PC-9 (cell line): Measurements from ENCODE around the gene B4GALT7. TPM values are rescaled to one million over a fixed set of nuclear protein-coding genes. Genes with fewer than 3 reads are reported as not detected.

Experiments used
- BruUV-seq: library from RNA; stranded (reverse); fragments of 400-500 nt; replicated peaks from 2 replicates; lab custom pipeline; 2021; lab: Mats Ljungman, UMichigan
- CTCF ChIA-PET: fragments of 300-600 bp; sonication (Branson Sonifier 250); formaldehyde crosslinking; loops from one replicate; lab custom pipeline; 2022; ENCODE audit warnings: antibody characterized with exemption; lab: Charles Lee
- POLR2A ChIA-PET: fragments of 300-600 bp; sonication (Branson Sonifier 250); formaldehyde crosslinking; loops from one replicate; lab custom pipeline; 2022; ENCODE audit warnings: antibody characterized with exemption; ENCODE audit not compliant: unreplicated experiment; lab: Charles Lee
- DNase-seq, 2 experiments: peaks; one replicate each; pipeline versions ENCODE4 v3.0.0 to v3.0.0-alpha.2; 2015 to 2022; ENCODE audit warnings: mixed read lengths in 1 of 2
- H2AFZ ChIP-seq: fragments of 200-600 bp; sonication (generic); 2 replicates; pipeline ENCODE4 v1.8.1; 2017; ENCODE audit warnings: antibody characterized with exemption
- H3F3A ChIP-seq: fragments of 200-600 bp; sonication (generic); 2 replicates; pipeline ENCODE4 v1.8.1; 2017; ENCODE audit warnings: antibody characterized with exemption, mild to moderate bottlenecking, low read depth; ENCODE audit not compliant: insufficient read depth
- H3K27ac ChIP-seq: fragments of 200-600 bp; sonication (generic); 2 replicates; pipeline ENCODE4 v1.6.1; 2016; ENCODE audit warnings: mixed run types
- H3K27me3 ChIP-seq: fragments of 200-600 bp; sonication (generic); 2 replicates; pipeline ENCODE4 v1.6.1; 2016; ENCODE audit warnings: low read depth, mixed run types; ENCODE audit not compliant: insufficient read depth
- H3K36me3 ChIP-seq: fragments of 200-600 bp; sonication (generic); 2 replicates; pipeline ENCODE4 v1.6.1; 2016; ENCODE audit warnings: low read depth, mixed run types
- H3K4me1 ChIP-seq: fragments of 200-600 bp; sonication (generic); replicated peaks from 2 replicates; pipeline ENCODE4 v1.6.1; 2016; ENCODE audit warnings: mixed run types; ENCODE audit not compliant: insufficient read depth
- H3K4me2 ChIP-seq: fragments of 200-600 bp; sonication (generic); 2 replicates; pipeline ENCODE4 v1.6.1; 2017; ENCODE audit warnings: mixed run types
- H3K4me3 ChIP-seq: fragments of 200-600 bp; sonication (generic); 2 replicates; pipeline ENCODE4 v1.6.1; 2016; ENCODE audit warnings: mixed run types
- H3K79me2 ChIP-seq: fragments of 200-600 bp; sonication (generic); 2 replicates; pipeline ENCODE4 v1.6.1; 2017; ENCODE audit warnings: low read depth, mixed run types
- H3K9me2 ChIP-seq: fragments of 200-600 bp; sonication (generic); 2 replicates; pipeline ENCODE4 v1.8.1; 2017; ENCODE audit warnings: mild to moderate bottlenecking; ENCODE audit not compliant: insufficient read depth
- H3K9me3 ChIP-seq: fragments of 200-600 bp; sonication (generic); 2 replicates; pipeline ENCODE4 v1.8.1; 2016; ENCODE audit warnings: low read depth; ENCODE audit not compliant: insufficient read depth
- H4K20me1 ChIP-seq: fragments of 200-600 bp; sonication (generic); 2 replicates; pipeline ENCODE4 v1.8.1; 2017; ENCODE audit not compliant: insufficient read depth
- EZH2 ChIP-seq: fragments of 200-600 bp; sonication (generic); IDR thresholded peaks from 2 replicates; pipeline ENCODE4 v1.8.0; 2017; ENCODE audit warnings: antibody characterized with exemption, low read depth
- intact Hi-C: fragments of 100-400 bp; cut with micrococcal nuclease; formaldehyde crosslinking; loops from one replicate; pipeline ENCODE4 v1.10.0; 2022; ENCODE audit not compliant: unreplicated experiment
- total RNA-seq: library from RNA; stranded (reverse); gene quantifications from 2 replicates; pipeline ENCODE4 v1.2.3, GENCODE V29; 2021
- TF ChIP-seq, protein P1 (sequence below): fragments of 200-600 bp; sonication (generic); conservative IDR thresholded peaks from 2 replicates; pipeline ENCODE4 v1.6.1; 2017; ENCODE audit warnings: mixed run types, antibody characterized with exemption, mild to moderate bottlenecking, moderate library complexity

Gene B4GALT7
- total RNA-seq, 1 experiment from 2014 or later = 27.9 TPM

DNA sequence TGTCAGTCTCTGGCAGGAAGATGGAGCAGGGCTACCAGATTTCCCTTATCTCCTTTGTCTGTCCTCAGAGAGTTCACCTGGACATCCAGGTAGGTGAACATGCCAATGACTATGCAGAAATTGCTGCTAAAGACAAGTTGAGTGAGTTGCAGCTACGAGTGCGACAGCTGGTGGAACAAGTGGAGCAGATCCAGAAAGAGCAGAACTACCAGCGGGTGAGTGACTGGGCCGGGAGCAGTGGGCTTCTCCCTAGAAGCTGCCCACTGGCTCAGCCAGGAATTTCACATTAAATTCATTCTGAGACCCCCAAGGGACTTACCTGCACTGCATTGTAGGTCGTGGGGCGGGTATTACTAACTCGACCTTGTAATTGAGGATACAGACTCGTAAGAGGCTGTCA lies 5.9 kb upstream of the B4GALT7 start:
- H3K4me2 ChIP-seq = no peak overlapping the region
- H2AFZ ChIP-seq = no peak overlapping the region
- no peaks in the 10 kb centered on the region for H4K20me1 ChIP-seq
- POLR2A ChIA-PET = no interaction called here
- peaks cover 13% of the 10 kb centered on the region; the same call in 1 of the 2 replicates for H3K4me1 ChIP-seq
- intact Hi-C loops = loop anchor here (5.0 kb wide), 1 partner anchor 42 kb away; the partner anchor contains the start of gene FAM193B
- H3K79me2 ChIP-seq = peaks cover 22% of the 10 kb centered on the region
- H3F3A ChIP-seq = peaks cover 14% of the 10 kb centered on the region; the same call in 1 of the 2 replicates
- H3K9me2 ChIP-seq = no peaks in the 10 kb centered on the region
- CTCF ChIA-PET = no interaction called here
- no peak overlapping the region for H3K4me3 ChIP-seq
- DNase-seq = no peak
- peaks cover 5% of the 10 kb centered on the region; the same call in 1 of the 2 replicates for H3K36me3 ChIP-seq
- H3K9me3 ChIP-seq = no peaks in the 10 kb centered on the region
- BruUV-seq = no TSS peak
- peaks cover 17% of the 10 kb centered on the region for H3K27me3 ChIP-seq
- H3K27ac ChIP-seq = no peak overlapping the region
- TF ChIP-seq, protein P1, sequence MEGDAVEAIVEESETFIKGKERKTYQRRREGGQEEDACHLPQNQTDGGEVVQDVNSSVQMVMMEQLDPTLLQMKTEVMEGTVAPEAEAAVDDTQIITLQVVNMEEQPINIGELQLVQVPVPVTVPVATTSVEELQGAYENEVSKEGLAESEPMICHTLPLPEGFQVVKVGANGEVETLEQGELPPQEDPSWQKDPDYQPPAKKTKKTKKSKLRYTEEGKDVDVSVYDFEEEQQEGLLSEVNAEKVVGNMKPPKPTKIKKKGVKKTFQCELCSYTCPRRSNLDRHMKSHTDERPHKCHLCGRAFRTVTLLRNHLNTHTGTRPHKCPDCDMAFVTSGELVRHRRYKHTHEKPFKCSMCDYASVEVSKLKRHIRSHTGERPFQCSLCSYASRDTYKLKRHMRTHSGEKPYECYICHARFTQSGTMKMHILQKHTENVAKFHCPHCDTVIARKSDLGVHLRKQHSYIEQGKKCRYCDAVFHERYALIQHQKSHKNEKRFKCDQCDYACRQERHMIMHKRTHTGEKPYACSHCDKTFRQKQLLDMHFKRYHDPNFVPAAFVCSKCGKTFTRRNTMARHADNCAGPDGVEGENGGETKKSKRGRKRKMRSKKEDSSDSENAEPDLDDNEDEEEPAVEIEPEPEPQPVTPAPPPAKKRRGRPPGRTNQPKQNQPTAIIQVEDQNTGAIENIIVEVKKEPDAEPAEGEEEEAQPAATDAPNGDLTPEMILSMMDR = no peak
- no peak for TF ChIP-seq EZH2

DNA sequence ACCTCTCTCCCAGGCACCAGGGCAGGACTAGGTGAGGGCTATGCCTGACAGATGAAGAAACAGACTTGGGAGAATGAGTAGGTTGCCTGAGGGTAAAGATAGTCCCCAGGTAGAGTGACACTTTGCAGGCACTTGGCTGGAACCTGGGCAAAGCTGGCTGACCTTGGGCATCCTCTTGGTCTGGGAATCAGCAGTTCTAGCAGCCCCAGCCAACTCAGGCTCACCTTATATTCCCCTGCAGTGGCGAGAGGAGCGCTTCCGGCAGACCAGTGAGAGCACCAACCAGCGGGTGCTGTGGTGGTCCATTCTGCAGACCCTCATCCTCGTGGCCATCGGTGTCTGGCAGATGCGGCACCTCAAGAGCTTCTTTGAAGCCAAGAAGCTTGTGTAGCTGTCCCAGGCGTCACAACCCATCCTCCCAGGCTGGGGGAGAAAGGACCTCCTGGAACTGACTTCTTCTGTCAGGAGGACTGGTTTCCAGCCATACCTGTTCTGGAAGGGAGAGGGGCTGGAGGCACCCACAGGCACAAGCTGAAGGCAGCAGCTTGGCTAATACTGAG lies 4.8 kb upstream of the B4GALT7 start:
- no peak for DNase-seq
- Histone ChIP-seq H3K27ac (no peak overlapping the region), H3K9me2 (no peaks in the 10 kb centered on the region), H3F3A (peaks cover 14% of the 10 kb centered on the region; the same call in 1 of the 2 replicates), H3K36me3 (peaks cover 5% of the 10 kb centered on the region; the same call in 1 of the 2 replicates), H2AFZ (no peak overlapping the region), H3K9me3 (no peaks in the 10 kb centered on the region), H3K79me2 (peaks cover 22% of the 10 kb centered on the region), H4K20me1 (no peaks in the 10 kb centered on the region), H3K27me3 (peaks cover 6% of the 10 kb centered on the region), H3K4me2 (no peak overlapping the region), H3K4me1 (peaks cover 13% of the 10 kb centered on the region; the same call in 1 of the 2 replicates), H3K4me3 (no peak overlapping the region)
- BruUV-seq = no TSS peak
- TF ChIP-seq, protein P1 = no peak
- TF ChIP-seq EZH2 = no peak
- intact Hi-C loops = no loop called here
- ChIA-PET CTCF (no interaction called here), POLR2A (no interaction called here)

DNA sequence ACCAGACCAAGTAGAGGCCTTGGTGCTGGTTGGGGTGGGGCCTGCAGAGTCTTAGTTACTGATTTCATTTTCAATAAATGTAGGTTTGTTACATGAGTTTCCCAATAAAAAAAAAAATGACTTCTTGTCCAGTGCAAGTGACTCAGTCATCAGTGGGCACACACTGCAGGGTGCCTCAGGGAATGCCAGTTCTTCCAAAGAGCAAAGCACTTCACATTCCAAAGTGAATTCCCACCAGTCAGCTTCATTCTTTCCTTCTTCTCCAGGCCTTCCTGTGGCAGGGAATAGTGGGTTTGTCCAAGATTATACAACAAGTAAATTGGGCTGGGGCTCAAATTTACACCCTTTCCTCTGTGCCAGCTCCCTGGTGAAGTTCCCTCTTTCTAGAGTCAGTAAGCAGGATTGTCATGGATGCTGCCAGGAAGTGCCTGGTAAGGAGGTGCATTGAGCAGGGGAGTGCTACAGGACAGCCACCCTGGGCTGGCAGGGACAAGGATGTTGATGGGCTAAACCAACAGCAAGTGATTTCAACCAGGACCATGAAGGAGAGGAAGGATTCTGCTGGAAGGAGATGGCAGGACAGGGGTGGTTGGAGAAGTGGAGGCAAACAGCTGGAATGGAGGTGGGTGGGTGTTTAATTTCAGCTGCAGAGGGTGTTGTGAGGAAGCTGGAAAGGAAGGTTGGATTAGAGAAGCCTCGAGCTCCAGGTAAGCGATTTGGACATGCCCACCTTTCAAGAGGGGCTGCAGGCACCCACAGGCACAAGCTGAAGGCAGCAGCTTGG lies 3.7 kb upstream of the B4GALT7 start:
- no peak overlapping the region for H3K4me2 ChIP-seq
- no TSS peak for BruUV-seq
- H3K27ac ChIP-seq = no peak overlapping the region
- peaks cover 5% of the 10 kb centered on the region; the same call in 1 of the 2 replicates for H3K36me3 ChIP-seq
- H2AFZ ChIP-seq = no peak overlapping the region
- DNase-seq = no peak
- no peaks in the 10 kb centered on the region for H3K9me3 ChIP-seq
- POLR2A ChIA-PET = no interaction called here
- peaks cover 29% of the 10 kb centered on the region for H3K79me2 ChIP-seq
- CTCF ChIA-PET = no interaction called here
- peaks cover 14% of the 10 kb centered on the region; the same call in 1 of the 2 replicates for H3F3A ChIP-seq
- H3K9me2 ChIP-seq = no peaks in the 10 kb centered on the region
- no peaks in the 10 kb centered on the region for H3K27me3 ChIP-seq
- no peaks in the 10 kb centered on the region for H4K20me1 ChIP-seq
- no peak overlapping the region for H3K4me3 ChIP-seq
- intact Hi-C loops = no loop called here
- peaks cover 18% of the 10 kb centered on the region for H3K4me1 ChIP-seq
- TF ChIP-seq EZH2 = no peak
- TF ChIP-seq, protein P1 = no peak
